Stimulated activated CD8-positive, alpha-beta memory T cell treated with anti-CD3 and anti-CD28 coated beads, Interleukin-12 subunit alpha, Interleukin-12 subunit beta, amount 100 ng/mL, for 4 hours (primary cell): Measurements from ENCODE around the gene SKA2.
A peak's percentile ranks its signal among the peaks of the same experiment; 100 is the strongest.
"Not testable (repeated sequence)": the region's sequence is repeated elsewhere in the genome, so short reads cannot be mapped to it uniquely, and the experiment has no call there.

Experiments
- DNase-seq: peaks from one replicate; pipeline ENCODE4 v3.0.0-alpha.2; 2020; ENCODE audit warnings: low read depth

The SKA2 gene

DNA sequence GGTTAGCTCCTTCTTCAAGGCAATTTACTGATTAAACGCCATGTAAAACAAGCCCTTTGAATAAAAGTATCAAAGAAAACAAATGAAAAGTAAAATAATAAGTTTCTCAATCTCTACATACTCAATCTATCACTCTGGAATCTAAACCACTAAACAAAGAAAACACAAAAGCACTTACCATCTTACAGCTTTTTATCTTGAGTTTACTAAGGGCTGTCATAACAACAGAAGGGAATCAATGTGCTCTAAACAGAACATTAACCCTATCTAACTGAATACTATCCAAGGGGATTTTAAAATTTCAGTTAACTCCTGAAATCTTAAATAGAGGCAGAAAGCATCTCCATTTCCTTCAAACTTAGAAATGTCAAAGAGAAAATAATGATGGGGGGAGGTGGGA lies 3.4 kb downstream of the SKA2 start:
- DNase-seq = no peak

DNA sequence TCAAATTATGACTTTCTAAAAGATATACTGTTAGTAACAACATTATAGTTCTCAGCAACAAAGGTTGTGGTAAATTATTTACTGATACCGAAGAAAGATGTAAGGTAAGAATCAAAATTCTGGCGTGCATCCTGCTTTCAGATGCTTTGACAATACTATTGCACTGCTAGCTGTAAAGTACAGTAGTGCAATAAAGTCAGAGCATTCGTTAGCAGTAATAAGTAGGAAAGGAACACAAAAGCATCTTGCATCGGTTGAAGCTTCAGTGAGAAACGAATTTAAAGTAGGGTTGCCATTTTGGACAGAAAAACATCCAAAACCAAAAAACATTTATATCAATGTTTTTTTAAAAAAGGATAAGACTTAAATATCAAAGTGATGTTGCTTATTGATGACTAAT lies 4.0 kb downstream of the SKA2 start:
- no peak for DNase-seq

DNA sequence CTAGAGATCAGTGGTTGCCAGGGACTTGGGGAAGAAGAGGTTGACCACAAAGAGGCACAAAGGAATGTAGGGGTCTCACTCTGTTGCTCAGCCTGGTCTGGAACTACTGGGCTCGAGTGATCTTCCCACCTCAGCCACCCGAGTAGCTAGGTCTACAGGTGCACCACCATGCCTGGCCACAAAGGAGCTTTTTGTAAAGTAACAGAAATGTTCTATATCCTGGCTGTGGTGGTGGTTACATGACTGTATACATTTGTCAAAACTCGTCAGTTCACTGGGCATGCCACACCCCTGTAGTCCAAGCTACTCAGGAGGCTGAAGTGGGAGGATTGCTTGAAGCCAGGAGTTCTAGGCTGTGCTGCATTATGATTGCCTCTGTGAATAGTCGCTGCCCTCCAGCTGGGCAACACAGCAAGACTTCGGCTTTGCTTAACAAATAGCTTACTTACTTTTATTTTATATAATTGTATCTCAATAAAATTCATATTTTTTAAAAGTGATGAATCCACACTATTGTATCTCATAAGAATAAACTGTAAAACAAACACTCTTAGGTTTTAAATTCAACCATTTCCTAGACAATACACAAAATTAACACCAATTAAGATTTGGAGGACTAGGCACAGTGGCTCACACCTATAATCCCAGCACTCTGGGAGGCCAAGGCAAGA lies 5.0 kb downstream of the SKA2 start:
- no peak for DNase-seq

DNA sequence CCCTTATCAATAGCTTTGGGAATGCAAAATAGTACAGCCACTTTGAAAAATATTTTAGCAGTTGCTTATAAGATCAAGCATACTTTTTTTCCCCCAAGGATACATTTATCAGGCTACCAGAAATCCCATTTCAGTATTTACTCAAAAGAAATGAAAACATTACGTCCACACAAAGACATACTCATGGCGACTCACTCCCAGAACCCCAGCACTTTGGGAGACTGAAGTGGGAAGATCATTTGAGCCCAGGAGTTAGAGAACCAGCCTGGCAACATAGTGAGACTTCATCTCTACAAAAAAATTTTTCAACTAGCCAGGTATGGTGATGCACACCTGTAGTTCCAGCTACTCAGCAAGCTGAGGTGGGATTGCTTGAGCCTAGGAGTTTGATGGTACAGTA lies 5.9 kb downstream of the SKA2 start:
- no peak for DNase-seq

DNA sequence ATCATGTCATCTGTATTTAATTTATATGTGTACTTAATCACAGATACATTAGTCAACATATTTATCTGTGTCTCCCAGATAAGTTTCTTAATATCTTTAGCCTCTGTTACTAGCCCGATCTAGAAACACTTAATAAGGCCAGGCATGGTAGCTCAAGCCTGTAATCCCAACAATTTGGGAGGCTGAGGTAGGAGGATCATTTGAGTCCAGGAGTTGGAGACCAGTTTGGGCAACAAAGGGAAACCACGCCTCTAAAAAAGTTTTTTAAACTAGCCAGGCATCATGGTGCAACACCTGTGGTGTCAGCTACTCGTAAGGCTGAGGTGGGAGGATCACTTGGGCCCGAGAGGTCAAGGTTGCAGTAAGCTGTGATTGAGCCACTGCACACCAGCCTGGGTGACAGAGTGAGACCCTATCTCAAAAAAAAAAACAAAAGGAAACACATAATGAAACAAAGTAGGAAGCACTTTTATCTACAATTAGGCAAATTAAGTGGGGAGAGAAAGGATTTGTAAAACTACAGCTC lies 9.4 kb downstream of the SKA2 start:
- DNase-seq = no peak

DNA sequence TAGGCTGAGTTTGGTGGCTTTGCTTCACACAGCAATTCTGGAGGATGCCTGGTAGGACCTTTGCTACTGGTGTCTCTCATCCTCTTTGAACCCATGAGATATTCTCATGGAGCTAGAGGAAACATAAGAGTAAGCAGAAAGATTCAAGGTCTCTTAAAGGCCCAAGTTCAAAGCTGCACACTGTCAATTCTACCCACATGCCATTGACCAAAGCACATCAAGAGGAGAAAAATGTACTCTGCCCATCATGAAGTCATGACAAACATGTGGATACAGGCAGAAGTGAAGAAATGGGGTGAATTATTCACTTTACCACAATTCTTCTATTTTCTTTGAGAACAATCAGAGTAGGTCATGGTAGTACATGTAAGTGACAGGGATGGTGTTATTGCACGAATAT lies 13.1 kb downstream of the SKA2 start:
- DNase-seq = no peak

DNA sequence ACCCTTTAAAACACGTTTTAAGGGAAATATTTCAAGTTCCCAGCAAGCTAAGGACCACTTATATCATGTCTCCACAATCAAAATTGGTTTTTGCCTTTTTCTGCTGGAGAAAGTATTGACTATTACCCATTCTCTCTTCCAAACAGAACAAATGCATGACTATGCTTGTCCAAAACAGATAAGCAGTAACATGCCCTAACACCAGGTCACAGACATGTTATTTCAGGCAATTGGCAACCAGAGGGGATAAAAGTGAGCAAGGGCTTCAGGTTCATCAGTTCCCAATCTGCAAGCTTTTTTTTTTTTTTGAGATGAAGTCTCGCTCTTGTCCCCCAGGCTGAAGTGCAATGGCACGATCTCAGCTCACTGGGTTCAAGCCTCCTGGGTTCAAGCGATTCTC lies 15.0 kb downstream of the SKA2 start:
- DNase-seq = no peak

DNA sequence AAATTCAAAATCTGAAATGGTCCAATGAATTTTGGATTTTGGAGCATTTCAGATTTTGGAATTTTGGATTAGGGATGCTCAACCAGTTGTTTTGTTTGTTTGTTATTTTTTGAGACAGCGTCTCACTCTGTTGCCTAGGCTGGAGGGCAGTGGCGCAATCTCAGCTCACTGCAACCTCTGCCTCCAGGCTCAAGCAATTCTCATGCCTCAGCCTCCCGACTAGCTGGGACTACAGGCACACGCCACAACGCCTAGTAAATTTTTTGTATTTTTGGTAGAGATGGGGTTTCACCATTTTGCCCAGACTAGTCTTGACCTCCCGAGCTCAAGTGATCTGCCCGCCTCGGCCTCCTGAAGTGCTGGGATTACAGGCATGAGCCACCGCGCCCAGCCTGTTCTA lies 16.6 kb downstream of the SKA2 start:
- not testable (repeated sequence) for DNase-seq

DNA sequence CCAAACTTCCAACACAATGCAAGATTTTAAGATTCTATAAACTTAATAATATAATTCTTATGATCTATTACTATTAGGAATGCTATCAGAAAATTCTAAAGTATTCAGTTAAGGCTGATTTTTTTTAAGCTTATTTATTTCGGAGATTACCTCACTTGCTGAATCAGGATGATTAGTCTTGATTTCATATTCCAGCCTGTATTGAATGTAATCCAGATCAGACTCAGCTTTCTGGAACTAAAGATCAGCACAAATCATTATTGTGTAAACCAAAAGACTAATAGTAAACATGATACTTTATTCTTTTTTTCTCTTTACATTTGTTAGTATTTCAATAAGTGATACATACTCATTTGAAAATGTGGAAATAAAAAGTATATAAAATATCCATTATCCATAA lies 23.9 kb downstream of the SKA2 start:
- no peak for DNase-seq

DNA sequence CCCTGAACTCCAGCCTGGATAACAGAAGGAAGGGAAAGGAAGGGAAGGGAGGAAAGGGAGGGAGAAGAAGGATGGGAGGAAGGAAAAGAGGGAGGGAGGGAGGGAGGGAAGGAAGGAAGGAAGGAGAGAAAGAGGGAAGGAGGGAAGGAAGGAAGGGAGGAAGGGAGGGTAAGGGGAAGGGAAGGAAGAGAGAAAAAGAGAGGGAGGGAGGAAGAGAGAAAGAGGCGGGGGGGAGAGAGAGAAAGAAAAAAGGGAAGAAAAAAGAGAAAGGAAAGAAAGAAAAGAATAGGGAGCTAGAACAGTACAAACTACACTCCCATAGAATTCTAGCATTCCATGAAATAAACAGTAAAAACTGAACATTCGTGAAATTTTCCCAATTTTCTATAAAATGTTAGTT lies 25.2 kb downstream of the SKA2 start:
- DNase-seq = no peak

DNA sequence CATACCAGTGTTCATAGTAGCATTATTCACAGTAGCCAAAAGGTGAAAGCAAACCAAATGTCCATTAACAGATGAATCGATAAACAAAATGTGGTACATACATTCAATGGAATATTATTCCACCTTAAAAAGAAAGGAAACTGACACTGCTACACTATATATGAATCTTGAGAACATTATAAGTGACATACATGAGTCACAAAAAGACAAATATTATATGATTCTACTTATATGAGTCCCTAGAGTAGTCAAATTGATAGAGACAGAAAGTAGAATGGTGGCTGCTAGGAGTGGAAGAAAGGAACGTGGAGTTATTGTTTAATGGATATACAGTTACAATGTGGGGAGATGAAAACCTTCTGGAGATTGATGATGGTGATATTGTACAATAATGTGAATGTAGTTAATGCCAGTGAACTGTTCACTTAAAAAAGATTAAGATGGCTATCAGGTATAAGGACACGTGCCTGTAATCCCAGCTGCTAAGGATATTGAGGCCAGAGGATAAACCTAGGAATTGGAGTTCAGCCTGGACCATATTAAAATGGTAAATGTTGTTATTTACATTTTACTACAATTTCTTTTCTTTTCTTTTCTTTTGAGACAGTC lies 28.1 kb downstream of the SKA2 start:
- no peak for DNase-seq

DNA sequence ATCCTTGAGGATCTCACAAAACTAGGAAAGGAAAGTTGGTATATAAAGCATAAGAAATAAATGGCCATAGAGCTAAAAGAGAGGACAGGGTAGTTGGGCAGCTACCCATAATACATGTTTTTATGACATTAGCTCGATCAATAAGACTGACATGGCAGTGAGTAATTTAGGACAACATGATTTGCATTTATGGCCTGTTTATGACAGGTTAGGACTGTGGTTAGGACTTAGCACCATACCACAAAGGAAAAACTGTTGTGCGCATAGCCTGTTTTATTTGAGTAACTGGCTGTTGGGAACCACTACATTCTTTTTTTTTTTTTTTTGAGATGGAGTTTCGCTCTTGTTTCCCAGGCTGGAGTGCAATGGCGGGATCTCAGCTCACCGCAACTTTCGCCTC lies 30.3 kb downstream of the SKA2 start:
- no peak for DNase-seq

DNA sequence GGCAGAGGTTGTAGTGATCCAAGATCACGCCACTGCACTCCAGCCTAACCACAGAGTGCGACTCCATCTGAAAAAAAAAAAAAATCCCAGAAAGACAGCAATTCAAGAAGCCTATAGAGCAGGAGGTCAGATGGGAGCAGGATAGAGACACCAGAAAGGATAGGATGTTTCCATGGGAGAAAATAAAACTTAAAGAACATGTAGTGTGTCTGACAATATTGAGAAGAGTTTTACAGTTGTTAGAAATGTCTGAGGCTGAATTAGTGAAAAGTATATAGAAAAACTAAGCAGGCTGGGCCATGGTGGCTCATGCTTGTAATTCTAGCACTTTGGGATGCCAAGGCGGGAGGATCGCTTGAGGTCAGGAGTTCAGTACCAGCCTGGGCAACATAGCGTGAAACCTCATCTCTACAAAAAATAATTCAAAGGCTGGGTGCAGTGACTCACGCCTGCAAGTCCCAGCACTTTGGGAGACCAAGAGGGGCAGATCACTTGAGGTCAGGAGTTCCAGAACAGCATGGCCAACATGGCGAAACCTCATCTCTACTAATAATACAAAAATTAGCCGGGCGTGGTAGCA lies 33.0 kb downstream of the SKA2 start:
- no peak for DNase-seq

DNA sequence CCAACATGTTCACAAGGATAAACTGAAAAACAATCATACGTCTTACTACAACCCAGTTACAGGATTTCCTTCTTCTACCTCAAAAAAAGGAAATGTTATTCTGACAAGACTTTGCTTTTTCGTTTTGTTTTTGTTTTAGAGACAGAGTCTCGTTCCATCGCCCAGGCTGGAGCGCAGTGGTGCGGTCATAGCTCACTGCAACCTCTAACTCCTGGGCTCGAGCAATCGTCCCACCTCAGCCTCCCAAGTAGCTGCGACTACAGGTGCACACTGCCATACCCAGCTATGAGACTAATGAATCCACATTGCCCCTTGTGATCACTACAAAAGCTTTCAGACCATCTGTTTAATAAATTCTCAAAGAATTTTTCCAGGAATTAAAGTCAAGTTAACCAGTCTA lies 39.5 kb downstream of the SKA2 start:
- no peak for DNase-seq

DNA sequence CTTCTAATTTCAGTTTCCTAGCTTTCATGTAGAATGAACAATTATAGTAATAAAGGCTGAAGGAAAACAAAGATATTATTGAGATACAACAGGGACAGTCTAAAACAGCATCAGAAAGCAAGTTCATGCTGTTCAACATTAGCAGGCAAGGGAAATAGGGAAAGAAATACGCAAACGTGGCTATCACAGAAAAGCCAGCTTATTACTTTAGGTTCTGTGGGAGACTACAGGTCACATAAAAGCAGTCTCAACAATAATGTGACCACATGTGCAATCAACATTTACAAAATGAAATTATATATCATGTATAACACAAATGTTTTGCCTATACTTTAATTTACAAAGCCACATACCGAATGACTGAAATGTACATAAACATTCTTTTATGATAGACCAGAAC lies 43.4 kb downstream of the SKA2 start:
- DNase-seq = no peak

DNA sequence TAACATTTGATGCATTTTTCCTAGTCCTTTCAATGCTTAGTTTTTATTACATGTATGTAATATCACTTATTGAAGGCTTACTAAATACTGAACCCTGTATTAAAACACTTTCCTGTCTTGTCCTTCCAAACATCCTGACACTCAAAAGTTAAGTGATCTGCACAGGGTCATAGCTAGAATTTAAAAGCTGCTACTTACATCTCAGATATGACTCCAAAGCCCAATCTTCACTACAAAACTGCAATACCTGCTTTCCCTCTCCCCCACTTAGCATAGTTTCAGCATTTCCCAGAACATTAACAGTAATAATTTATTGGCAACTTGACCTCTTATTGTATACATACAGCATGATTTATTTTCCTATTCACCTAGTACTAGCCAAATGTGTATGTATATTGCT lies 44.0 kb downstream of the SKA2 start:
- DNase-seq = no peak

DNA sequence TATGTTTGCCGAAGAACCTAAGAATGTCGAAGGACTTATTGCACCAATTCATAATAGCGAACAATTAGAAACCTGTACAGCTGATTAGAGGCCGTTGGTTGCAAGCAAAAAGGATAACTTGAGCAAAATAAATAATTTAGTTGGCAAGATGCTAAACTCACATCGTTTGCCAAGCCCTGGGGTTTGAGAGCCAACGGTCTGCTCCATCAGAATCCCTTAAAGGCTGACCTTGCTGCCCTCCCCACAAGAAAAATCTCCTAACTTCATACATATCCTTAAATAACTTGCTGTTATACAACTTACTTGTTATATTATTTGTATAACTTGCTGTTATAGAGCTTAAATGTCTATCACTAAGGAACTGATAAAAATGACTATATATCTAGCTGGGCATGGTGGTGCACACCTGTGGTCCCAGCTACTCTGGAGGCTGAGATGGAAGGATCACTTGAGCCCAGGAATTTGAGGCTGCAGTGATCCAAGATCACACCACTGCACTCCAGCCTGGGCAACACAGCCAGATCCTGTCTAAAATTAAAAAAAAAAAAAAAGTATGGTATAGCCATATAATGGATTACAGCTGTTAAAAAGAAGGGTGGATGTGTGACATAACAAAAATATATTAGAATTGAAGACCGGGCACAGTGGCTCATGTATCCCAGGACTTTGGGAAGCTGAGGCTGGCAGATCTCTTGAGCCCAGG lies 46.4 kb downstream of the SKA2 start:
- no peak for DNase-seq

DNA sequence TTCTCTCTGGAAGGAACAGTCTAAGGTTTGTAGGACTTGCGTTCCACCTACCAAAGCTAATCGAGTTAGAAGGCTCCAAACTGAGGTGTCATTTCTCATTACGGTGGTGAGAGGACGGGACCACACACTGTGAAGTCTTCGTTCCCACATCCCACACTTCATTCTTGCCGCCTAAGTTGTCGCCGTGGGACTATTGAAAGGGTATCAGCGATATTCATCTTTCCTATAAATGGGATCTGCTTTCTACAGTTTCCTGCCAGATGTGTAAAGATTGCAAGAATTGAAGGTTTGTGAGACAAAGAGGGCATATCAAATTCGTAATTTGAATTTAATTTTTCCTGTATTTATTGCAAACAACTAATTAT lies 47.7 kb downstream of the SKA2 start:
- no peak for DNase-seq

DNA sequence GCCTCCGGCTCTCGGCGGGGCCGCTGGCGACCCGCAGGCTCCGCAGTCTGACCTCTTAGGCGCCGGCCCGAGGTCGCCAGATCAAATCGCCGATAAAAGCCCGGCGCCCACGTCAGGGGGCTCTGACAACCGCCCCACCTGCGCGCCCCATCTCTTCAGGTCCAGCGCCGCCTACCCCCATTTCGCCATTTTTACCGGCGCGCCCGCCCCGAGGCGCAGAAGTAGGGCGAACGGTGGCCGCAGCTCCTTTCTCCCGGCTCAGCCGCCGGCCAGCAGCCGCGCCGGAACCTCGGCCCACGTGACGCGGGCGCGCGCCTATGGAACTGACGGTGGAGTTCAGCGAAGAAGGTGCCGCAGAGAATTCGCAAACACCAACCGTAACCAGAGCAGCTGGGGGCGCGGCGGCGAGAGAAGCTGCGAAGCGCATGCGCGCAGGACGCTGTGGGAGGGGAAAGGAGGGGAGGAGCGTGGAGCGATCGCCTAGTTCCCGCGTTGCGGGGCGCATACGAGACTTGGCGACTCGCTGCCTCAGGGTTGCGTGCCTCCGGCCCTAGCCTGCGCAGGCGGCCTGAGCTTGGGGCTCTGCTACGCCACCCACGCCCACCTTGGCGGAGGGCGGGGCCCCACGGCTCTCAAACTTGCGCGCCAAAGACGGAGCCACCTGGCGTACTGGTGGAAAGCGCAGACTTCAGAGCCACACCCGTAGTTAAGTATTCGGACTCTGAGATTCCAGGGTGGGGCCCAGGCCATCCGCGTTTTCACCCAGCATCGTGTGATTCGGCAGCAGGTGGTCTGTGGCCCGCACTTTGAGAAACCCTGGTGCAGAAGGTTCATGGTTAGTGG lies 48.3 kb downstream of the SKA2 start, which contains the start of gene TRIM37:
TRIM37 (minus strand) TSS at position 418 of the 843 bp plus-strand sequence. CDS start 419 bp downstream, outside the sequence.
- DNase-seq = peak; percentile 99

DNA sequence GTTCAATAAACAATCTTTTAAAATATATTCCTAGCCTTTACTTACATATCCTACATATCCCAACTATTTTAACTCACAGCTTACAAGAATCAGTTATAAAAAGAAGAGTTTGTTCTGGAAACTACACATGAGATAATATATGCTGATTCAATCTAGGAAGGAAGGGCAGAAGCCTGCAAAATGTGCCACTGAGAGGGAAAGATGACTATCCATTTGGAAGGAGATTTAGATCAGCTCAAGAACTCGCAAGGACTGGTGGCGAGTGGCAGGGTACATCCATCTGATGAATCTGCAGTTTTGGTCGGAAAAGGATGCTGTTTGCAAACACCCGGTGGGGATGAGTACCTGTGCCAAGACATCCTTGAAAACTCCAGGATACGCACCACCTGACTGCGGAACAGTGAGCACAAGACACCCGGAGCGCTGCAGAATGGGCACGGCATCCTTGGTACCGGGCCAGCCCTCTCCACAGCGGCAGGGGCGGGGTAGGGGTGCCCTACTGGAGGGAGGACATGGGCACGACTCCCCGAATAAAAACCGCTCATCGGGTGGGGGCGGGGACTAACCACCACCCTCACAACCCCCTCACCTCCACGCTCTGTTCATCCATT lies 49.0 kb downstream of the SKA2 start:
- peak; percentile 56 for DNase-seq

DNA sequence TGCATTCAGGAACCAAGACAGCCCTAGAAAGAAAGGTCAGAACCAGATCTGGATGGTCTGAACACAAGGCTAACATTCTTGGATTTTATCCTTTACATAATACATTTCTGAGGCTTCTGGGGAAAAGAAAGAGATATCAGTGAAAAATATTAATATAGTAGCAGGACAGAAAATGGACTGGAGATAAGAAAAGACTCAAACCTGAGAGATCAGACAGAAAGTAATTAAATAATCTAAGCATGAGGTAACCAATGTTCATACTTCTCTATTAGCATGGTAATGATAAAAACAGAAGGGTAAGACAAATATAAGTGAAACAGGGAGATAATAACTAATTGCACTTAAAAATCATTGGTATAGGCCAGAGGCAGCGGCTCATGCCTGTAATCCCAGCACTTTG lies 53.8 kb downstream of the SKA2 start:
- no peak for DNase-seq

DNA sequence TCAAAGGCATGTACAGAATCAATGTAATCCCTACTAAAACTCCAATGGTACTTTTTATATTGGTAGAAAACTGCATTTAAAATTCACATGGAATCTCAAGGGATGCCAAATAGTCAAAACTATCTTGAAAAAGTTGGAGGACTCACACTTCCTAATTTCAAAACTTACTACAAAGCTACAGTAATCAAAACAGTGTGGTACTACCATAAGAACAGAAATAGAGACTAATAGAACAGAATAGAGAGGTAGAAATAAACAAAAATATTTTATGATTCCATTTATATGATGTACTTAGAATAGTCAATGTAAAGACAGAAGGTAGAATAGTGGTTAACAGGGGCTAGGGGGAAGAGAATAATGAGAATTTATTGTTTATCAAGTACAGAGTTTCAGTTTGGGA lies 57.1 kb downstream of the SKA2 start:
- no peak for DNase-seq
